GM21825 (cell line): ENCODE results near the gene ACBD3.
A peak's percentile ranks its signal among the peaks of the same experiment; 100 is the strongest.

ENCODE experiments used
- ATAC-seq: cut with Tn5 transposase; IDR thresholded peaks from one replicate; pipeline ENCODE4 v1.9.1; 2021; ENCODE audit warnings: mild to moderate bottlenecking, moderate library complexity; ENCODE audit not compliant: unreplicated experiment

ACBD3 gene

DNA sequence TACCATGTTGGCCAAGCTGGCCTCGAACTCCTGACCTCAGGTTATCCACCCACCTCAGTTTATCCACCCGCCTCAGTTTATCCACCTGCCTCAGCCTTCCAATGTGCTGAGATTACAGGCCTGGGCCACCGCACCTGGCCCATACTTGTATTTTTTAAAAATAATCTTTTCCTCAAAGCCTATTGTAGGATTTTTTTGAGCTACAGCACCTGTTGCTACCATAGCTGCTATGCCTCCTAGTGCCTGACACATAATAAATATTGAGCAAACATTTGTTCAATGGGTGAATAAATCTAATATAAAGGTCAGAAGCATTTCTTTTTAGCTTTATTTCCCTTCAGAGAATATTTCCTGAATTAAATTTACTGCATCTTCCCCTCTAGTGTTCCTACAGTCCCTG lies 15.7 kb upstream of the ACBD3 start:
- no peak for ATAC-seq

DNA sequence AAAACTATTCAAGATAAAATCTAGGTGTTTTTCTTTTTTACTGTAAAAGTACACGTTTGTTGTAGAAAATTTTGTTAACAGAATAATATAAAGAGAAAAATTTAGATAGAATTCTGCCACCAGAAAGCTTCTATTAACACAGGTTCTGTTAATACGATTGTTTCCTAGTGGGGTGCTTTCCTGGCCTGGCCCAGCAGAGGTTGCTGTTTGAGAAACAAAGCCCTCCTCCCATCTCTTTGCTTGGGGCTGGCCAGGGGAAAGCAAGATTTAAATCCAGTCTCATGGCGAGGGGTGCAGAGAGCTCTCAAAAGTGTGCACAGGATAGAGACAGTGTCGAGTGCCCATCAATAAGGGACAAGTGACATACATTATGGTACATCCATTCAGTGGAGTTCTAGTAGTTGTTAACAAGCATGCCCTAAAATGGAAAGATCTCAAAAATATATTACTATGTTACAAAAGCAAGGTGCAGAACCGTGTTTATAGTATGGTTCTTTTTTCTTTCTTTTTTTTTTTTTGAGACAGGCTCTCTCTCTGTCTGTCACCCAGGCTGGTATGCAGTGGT lies 14.6 kb upstream of the ACBD3 start:
- ATAC-seq = peak; percentile 49

DNA sequence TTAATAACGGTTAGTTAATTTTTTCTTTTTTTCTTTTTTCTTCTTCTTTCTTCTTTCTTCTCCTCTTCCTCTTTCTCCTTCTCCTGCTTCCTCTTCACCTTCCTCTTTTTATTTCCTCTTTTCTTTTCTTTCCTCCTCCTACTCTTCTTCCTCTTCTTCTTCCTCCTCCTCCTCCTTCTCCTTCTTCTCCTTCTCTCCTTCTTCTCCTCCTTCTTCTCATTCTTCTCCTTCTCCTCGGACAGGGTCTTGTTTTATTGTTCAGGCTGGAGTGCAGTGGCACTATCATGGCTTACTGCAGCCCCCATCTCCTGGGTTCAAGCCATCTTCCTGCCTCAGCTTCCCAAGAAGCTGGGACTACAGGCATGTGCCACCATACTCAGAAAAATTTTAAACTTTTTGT lies 13.4 kb upstream of the ACBD3 start:
- ATAC-seq = no peak

DNA sequence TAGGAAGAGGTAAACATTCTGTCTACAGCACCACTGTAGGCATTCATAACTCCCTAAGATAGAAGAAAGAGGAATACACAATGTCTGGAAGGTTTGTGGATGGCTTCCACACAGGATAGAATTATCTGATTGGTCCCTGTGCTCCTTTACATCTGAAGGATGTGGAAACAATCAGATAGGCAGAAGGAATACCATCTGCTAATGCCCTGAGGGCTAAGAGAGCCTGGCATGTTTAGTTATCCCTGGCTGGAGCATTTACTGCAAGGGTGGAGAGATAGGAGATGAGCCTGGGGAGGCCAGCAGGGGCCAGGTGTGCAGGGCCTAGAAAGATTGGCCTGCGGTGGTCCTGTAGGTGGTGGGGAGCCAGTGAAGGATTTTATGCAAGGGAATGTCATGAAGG lies 8.6 kb upstream of the ACBD3 start:
- ATAC-seq = no peak

DNA sequence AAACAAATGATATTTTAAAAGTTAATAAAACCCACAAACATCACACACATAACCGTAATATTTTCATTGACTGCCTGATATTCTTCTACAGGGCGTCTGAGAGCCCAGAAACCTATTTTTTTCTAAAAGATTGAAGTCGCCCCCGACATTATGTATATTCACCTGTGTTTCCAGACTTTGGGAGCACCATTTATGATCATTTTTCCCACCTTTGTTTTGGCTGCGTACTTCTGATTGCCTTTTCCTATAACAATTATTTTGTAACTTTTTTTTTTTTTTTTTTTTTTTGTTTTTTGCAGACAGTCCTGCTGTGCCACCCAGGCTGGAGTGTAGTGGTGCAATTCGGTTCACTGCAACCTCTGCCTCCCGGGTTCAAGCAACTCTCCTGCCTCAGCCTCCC lies 839 bp upstream of the ACBD3 start:
- ATAC-seq = no peak

DNA sequence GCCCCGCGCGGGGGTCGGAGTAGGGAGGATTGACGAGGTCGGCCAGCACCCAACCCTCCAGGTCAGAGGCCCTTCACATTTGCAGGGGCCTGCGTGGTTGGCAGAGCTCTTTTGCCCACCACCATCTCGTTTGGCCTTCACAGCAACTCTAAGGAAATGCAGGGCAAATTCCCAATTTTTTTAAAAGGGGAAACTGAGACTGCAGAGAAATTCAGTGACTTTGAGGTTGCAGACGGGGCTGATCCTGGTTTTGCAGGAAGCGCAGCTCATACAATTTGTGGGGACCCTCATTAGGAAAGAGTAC lies 430 bp upstream of the ACBD3 start:
- ATAC-seq = no peak

DNA sequence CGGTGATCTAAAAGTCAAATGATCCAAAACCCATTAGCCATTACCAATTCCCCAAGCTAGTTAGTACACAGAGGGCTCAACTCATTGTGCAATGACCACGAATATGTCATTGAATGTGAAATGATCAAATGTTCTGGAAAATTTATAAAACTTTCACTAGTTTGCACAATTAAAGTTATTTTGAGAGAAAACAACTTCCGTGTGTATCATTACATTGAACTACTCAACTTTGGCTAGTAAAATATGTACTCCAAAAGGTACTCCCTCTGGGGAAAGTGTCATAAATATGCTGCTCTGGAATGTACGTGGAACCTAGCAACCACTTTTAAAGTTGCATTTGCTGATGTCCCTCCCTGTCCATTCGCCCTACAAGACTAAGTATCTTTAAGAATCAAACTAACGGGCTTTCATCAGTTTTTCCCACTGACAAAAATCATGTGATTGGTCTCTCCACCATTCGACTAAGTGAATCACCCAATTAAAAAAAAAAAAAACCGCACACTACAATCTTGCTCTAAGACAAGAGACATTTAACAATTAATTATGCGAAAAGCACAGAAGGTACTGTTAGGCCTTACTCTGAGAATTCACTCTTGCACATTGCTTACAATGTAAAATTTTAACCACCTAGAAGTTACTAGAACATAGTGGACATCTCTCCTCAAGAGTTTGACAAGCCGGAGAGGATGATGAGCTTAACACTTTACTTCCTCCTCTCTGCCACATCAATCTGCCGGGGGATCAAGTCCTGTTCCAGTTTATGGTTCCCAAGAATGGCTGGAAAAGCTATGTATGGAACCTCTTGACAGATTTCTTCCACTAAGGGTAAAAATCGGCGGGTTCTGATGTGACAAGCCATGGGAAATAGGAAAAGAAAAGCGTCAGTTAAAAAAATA lies 1.2 kb downstream of the ACBD3 start:
- ATAC-seq = no peak

DNA sequence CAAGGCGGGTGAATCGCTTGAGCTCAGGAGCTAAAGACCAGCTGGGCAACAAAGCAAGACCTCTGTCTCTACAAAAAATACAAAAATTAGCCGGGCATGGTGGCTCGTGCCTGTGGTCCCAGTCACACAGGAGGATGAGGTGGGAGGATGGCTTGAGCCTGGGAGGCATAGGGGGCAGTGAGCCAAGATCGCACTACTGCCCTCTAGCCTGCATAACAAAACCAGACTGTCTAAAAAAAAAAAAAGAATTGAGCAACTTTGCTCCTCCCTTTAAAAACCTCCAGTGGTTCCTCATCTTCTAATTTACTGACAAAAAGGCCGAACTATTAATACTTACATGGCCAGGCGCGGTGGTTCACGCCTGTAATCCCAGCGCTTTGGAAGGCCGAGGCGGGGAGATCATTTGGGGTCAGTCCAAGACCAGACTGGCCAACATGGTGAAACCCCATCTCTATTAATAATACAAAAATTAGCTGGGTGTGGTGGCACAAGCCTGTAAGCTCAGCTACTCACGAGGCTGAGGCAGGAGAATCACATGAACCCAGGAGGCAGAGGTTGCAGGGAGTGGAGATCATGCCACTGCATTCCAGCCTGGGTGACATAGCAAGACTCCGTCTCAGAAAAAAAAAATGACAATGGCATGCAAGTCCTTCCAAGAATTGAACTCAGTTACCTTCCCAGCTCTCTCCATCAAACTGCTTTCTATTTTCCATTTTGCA lies 4.4 kb downstream of the ACBD3 start:
- no peak for ATAC-seq

DNA sequence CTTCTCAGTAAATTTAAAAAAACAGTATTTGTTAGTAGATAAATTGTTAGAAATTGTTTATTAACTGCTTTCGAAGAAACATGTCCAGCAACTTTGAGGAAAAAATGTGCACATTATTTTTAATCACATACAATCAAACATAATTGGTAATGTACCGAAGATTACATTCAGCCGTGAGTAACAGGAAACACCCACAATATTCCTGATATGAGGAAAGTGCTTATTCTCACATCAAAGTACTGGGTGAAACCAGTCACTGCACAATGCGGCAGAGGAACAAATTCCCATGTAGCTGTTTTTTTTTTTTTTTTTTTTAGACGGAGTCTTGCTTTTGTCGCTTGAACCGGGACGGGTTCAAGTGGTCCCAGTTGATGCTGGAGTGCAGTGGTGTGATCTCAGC lies 9.7 kb downstream of the ACBD3 start:
- ATAC-seq = no peak

DNA sequence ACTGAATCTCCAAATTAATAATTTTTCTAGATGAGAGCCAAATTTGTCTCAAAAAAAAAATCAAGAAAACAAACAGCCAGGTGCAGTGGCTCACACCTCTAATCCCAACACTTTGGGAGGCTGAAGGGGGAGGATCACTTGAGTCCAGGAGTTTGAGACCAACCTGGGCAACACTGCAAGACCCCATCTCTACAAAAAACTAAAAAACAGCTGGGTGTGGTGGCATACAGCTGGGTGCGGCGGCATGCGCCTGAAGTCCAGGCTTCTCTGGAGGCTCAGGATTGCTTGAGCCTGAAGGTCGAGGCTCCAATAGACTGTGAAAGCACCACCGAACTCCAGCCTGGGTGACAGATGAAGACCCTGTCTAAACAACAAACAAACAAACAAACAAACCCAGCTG lies 14.0 kb downstream of the ACBD3 start:
- no peak for ATAC-seq

DNA sequence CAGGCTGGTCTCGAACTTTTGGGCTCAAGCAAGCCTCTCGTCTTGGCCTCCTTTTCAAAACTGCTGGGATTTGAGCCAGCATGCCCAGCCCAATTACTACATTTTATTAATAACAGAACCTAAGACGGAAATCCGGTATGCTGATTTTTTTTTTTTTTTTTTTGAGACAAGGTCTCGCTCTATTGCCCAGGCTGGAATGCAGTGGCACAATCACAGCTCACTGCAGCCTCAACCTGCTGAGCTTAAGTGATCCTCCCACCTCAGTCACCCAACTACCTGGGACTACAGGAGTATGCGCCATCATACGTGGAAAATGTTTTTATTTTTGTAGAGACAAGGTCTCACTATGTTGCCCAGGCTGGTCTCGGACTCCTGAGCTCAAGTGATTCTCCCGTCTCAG lies 20.2 kb downstream of the ACBD3 start:
- ATAC-seq = no peak

DNA sequence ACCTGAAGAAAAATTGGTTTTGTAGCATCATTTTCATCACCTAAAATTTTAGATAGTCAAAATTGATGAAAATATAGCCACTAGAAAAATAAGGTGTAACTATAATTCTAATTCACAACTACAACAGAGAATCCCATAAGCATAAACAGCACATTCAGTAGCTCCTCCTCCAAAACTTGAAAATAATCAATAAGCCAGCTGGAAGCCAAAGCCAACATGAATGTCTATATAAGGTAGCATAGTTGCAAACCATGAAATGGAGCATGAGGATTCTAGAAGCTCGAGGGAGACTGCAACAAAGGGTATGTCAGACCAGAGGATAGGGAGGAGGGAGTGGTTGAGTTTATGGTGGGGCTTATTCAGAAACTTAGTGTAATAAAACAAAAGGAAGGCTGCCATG lies 22.4 kb downstream of the ACBD3 start:
- ATAC-seq = no peak

DNA sequence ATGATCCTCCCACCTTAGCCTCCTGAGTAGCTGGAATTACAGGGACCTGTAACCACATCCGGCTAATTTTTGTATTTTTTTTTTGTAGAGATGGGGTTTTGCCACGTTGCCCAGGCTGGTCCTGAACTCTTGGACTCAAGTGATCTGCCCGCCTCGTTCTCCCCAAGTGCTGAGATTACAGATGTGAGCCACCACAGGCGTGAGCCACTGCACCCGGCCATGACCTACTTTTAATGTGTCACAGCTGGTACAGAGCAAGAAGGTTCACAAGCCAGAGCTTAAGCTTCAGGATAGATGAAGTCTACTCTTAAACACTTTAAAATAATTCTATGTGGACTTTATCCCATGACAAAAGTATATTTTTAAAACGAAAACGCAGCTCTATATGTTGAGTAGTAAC lies 23.6 kb downstream of the ACBD3 start:
- ATAC-seq = no peak

DNA sequence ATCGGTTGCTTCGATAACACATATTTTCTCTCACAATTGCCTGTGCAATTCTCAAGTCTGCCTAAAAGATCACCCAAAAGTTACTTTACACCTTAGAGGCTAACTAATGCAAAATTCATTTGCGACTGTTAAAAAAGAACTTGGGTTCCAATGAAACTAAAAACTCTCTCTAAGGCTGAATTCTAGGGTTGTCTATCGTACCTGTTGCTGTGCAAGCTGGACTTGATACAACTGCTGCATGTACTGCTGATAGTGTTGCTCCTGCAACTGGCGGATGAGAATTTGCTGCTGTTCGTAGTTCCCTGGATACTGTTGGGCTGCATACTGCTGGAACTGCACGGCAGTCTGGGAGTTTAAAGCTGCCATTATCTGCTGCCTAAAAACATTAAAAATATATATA lies 27.6 kb downstream of the ACBD3 start:
- ATAC-seq = no peak

DNA sequence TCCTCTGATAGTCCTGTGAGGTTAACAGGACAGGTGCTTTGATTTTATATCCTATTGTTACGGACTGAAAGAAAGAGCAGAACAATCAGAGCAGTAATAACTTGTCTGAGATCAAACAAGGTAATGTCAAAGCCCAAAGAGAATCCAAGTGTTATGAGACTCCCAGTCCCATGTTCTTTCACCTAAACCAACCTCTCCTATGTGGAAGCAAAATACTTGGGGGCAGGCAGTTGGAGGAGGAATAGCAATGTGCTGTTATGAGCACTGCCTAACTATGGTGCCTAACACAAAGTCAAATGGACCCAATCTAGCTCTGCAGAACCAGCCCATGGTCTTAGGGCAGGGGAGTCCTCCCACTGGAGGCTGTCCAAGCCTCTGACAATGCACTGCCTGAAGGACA lies 28.1 kb downstream of the ACBD3 start:
- ATAC-seq = no peak

DNA sequence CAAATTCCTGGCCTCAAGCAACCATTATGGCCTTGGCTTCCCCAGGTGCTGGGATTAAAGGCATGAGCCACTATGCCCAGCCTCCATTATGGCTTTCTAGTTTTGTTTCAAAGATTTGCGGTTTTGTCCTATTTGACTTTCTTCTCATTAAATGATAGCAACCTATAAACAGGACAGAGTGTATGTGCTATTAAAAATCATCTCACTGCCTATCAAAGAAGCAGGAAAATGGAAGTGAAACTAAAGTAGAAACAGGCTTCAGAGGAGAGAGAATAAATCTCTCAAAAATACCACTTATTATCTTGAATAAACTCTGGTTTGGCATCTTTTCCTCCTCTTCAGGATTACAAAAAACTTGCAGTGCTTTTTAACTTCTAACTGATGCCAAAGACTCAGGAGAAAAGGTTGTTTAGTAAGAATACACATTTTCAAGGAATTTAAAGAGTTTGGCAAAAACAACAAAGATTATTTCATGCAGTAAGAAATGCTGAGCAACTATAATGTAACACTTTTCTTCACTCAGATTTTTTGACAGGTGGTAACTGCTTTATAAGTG lies 28.7 kb downstream of the ACBD3 start:
- ATAC-seq = no peak

DNA sequence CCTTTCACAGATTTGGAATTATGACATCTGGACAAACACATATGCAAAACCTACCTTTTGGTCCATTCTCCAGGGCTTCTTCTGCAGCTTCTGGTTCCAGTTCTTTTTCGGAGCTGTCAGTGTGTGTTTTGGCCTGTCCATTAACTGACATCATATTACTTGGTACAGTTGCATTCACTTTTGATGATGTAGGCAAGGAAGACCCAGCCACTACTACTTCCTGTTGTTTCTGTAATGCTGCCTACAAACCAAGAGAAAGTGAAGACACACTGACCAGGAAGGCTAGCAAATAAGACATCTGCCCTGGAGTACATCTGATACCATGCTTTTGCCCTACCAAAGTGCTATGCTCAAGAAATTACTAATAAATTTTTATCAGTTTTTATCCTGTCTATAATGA lies 31.9 kb downstream of the ACBD3 start:
- no peak for ATAC-seq

DNA sequence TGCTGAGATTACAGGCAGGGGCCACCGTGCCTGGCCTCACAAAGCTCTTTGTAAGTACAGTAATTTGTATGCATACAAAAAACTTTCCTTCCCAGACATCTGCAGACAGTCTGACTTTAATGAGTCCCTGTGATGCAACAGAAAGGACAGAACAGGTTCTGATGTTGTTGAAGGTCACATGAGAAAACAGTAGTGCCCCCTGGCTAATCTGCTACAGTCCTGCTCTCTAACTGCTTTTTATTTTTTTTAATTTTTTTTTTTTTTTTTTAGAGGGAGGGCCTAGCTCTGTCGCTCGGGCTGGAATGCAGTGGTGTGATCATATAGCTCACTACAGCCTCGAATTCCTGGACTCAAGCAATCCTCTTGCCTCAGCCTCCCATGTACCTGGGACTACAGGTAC lies 36.7 kb downstream of the ACBD3 start:
- no peak for ATAC-seq

DNA sequence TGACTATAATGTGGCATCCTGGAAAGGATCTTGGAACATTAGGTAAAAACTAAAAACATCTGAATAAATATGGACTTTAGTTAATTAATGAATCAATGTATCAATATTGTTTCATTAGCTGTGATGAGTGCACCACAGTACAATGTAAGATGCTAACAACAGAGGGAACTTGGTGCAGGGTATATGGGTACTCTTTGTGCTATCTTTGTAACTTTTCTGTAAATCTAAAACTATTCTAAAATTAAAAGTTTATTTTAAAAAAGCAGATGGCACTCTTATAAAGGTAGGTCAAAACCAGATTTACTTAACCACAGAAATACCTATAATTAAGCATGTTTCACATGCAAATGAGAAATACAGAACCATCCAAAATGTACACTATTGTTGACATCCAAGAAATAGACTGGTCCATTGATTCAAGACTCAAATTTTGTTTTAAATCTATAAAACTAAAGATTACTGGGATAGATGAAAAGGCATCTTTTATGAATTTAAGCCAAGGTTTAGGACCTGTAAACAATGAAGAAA lies 38.4 kb downstream of the ACBD3 start:
- ATAC-seq = no peak

DNA sequence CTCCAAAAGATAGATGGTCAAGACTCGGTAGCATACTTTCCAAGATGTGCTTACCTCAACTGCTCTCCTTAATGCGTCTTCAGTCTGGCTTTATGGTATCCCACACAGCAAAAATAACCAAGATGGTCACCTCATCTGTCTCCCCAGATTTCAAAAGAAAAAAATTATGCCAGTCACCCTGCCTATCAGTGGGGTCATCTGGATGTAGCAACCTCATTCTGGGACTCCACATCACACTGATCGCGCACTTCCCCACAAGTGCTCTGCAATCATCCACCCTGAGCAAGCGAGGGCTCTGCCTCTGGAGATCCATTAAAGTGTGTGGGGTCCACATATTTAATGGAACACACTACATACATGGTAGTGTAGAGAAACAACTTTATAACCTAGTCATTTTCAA lies 42.5 kb downstream of the ACBD3 start:
- no peak for ATAC-seq

DNA sequence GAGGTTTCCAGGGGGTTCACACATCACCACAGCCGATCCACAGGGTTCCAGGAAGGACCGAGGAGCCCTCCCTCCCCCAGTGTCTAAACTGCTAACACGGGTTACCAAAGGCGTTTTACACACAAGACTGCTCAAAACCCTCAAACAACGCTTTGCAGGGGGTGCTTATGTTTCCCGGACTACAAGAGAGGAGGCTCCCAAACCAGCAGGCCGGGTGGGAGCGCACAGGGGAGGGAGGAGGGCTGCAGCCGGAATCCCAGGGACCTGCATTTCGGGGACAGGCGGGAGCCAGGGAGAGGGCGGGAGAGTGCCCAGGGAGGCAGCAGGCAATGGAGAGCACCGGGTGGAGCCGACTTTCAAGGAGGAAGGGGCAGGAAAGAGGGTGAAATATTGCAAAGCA lies 50.8 kb downstream of the ACBD3 start:
- no peak for ATAC-seq
